Kidney tubule cell (primary cell): ENCODE measurements around the gene C3orf80.
"Not testable (repeated sequence)": the region's sequence is repeated elsewhere in the genome, so short reads cannot be mapped to it uniquely, and the experiment has no call there.

Experiments
- DNase-seq: peaks from one replicate; pipeline ENCODE4 v3.0.0-alpha.2; 2018; ENCODE audit warnings: low spot score

The C3orf80 gene

DNA sequence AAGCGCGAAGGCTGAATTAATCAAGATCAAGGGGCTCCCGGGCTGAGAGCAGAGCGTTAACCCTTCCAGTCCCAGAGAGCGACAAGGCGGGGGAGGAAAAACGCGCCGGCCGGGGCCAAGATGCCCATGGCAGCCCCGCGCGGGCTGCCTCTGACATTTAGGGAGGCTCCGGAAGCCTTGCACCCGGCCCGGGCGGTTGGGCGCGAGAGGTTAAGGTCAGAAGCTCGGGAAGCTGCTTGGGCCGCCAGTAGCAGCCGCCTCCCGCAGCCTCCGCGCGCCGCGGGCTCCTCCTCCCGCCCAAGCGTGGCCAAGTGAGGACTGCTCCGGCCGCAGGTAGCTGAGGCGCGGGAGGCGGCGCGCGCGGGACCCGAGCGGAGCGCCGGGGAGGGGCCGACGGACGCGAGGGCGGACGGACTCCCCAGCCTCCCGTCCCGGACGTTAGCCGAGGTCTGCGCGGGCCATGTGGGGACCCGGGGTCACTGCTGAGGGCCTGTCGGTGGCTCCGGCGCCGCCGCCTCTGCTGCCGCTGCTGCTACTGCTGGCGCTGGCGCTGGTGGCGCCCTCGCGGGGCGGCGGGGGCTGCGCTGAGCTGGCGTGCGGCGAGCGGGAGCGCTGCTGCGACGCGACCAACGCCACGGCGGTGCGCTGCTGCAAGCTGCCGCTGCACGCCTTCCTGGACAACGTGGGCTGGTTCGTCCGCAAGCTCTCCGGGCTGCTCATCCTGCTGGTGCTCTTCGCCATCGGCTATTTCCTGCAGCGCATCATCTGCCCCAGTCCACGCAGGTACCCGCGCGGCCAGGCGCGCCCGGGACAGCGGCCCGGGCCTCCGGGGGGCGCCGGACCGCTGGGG is at the start of gene C3orf80:
TSS of gene C3orf80 (plus strand) at position 247 of the 850 bp plus-strand sequence. CDS start at position 461, 214 bp downstream.
- peak; percentile 52 for DNase-seq

DNA sequence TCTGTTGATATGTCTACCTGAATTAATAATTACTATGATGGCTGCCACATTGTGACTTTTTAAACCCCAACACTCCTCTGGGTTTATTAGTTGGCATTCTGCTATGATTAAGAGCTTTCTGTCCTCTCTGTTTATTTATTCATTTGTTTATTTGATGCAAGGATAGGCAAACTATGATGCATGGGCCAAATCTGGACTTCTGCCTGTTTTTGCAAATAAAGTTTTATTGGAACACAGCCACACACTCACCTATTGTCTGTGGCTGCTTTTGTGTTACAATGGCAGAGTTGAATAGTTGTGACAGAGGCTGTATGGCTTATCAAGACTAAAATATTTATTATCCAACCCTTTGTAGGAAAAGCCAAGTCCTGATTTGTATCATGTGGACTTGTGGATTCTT is 48.3 kb upstream of the C3orf80 start:
- DNase-seq = no peak

DNA sequence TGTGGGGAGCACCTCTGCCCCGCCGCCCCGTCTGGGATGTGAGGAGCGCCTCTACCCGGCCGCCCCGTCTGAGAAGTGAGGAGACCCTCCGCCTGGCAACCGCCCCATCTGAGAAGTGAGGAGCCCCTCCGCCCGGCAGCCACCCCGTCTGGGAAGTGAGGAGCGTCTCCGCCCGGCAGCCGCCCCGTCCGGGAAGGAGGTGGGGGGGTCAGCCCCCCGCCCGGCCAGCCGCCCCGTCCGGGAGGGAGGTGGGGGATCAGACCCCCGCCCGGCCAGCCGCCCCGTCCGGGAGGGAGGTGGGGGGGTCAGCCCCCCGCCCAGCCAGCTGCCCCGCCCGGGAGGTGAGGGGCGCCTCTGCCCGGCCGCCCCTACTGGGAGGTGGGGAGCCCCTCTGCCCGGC is 46.6 kb upstream of the C3orf80 start:
- DNase-seq = not testable (repeated sequence)

DNA sequence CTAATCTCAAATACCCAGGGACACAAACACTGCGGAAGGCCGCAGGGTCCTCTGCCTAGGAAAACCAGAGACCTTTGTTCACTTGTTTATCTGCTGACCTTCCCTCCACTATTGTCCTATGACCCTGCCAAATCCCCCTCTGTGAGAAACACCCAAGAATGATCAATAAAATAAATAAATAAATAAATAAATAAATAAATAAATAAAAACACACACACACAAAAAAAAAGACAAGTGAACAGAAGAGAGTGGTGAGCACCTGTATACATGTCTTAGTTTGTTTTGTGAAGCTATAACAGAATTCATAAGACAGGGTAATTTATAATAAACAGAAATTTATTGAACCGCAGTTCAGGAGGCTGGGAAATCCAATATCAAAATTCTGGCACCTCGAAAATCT is 45.8 kb upstream of the C3orf80 start:
- not testable (repeated sequence) for DNase-seq

DNA sequence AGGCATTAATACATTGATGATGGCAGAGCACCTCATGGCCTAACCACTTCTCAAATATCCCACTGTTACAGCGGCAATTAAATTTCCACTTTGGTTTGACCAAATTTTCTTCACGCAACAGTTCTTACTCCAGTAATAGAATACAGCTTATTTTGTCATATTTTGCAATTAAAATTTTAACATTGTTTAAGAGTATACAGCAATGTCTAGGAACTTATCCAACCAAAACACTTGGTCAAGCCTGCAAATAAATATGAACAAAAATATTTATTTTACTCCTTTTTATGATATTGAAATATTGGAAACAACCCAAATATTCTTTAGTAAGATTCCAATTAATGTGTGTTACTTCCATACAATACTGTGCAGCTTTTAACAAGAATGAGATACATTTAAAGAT is 45.3 kb upstream of the C3orf80 start:
- DNase-seq = no peak

DNA sequence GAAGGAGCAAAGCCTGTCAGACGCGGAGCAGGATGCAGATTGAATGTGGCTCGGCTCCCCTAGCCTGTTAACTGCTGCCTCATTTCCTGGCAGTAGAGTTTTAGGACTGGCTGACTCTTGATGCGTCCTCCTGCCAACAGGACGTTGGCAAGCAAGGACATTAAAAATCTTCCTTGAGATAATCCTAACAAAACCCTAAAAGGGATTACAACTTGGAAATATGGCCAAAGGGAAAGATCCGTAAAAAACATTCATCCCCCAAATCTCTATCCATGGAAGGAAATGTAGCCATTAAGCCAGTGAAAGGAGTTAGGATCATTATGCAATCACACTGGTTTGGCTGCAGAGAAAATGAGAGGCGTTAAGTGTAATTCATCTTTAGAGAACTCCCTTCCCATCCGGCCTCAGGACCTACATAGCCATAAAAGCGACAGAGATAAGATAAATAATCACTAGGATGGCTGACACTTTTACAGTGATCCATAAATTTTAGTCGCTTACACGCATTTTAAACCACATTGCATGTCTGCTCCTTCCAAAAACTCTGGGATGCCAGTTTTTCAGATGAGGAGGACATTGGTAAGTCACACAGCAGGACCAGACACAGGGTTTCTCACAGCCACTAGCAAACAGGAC is 44.5 kb upstream of the C3orf80 start:
- DNase-seq = no peak

DNA sequence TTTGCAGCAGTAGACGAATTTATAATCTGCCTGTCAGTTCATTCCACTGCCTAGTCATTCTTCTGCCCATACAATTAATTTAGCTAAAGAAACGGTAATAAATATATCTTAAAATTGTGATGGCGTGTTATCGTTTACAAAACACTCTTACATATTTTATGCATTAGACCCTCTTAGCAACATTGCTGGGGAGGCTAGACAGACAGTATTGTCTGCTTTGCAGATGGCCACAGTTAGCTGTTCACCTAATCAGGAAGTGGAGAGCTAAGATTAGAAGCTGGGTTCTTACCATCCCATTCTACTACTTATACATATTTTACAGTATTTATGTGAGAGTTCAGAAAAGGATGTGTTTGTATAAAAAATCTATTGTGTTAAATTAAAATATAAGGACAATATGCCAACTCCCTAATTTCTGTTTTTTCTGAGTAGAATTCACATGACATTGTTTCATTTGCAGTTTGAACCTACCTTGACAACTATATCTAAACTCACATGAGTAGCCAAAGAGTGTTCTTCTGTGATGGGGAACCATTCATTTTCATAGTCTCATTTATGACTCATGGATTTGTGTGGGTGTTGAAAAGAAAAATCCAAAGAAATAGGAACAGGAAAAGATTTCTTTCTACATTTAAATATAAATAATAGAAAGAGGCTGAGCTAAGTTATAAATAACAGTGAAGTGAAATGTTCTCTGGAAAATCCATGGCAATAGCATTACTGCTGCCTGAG is 41.7 kb upstream of the C3orf80 start:
- DNase-seq = no peak

DNA sequence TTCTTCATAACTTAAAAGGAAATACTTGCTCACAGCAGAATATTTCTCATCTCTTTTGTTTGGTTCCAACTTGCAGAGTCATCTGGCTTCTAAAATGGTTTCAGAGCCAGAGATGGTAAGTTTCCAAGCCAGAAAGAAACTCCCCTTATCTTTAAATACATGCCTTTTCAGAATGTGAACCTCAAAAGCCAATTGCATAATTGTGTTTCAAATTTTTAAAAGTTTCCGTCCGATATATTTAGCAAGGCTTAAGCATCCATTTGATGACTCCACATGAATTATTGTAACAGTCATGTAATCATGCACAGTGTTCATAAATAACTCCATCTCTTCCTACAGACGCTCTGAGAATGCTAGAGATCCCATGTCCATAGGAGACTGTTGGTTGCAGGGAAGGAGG is 40.6 kb upstream of the C3orf80 start:
- DNase-seq = no peak

DNA sequence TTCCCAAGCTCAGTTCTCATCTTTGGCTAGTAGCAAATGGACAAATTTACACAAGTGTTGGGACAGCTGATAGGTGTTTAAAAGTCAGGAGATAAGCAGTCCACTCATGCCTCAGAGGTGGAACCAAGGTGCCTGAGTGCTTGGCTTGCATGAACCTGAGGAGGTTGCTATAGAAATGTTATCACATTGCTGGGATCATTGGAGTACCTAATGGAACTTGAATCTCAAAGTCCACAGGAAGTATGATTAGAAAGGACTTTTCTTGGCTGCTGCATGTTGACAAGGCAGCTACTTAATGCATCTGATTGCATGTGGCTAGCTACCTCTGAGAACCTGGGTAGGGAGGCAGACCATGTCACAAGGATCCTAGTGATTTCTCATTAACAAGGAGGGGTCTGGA is 39.5 kb upstream of the C3orf80 start:
- no peak for DNase-seq

DNA sequence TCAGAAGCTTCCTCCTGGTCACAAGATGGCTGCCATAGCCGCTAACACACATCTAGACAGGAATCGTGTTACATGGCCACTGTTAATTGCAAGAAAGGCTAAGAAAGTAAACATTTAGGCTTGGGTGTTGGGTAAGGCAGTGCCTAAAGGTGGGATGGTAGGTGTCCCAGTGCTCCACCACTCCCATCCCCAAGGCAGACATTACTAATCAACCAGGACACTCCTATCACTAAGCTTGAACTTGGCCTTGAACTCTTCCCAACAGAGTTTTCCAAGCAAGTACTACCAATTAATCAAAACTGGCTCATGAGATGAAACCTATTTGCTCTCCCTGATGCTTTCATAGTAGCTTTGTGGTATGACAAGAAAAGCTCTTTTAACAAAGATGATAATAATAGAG is 37.9 kb upstream of the C3orf80 start:
- no peak for DNase-seq

DNA sequence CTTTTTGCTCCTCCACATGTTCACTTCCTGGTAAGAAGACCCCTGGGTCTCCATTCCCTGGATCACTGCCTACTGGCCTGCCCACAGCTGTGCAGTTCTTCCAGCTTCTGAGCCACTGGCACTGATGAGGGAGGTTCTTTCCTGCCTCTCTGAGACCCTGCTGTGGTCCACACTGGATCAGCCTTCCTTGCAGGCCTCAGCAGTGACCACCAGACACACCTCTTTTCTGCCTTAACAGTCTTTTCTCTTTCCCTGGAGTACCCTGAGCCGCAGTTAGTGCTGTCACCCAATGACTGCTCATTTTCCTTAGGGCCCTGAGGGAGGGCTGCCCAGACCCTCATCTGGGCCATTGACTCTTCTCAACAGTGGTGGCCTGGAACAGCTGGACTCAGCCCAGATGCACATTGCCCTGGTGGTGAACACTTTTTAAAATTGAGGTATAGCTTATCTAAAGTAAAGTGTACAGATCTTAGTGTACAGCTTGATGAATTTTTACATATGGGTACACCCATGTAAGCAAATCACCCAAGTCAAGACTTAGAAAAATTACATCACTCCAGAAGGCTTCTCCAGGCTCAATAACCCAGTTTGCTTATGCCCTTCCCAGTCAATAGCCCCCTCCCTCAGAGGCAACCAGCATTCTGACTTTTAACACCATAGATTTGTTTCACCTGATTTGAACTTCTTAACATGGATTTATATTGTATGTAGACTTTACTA is 32.8 kb upstream of the C3orf80 start:
- no peak for DNase-seq

DNA sequence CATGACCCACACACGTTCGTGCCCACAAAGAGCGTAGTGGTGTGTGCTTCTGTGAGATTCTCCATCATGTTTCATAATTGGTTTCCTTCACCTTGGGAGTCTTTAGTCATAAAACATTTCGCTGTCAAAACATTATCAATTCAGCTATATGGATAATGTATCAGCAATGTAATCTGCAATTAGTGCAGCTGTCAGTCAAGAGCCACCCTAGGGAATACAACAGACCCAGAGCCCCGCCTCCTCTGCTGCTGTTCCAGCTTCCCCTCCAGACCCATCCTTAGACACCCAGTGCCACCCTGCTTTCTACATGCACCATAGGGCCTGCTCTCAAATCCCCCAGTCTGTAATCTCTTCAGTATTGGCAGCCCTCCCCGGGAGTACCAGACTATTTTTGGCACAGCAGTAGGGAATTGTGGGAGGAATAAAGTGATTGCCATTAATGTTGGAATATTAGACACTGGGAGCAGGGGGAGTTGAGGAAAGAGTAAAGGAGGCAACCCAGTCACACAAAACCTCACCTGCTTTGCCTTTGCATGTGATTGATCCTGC is 31.5 kb upstream of the C3orf80 start:
- no peak for DNase-seq

DNA sequence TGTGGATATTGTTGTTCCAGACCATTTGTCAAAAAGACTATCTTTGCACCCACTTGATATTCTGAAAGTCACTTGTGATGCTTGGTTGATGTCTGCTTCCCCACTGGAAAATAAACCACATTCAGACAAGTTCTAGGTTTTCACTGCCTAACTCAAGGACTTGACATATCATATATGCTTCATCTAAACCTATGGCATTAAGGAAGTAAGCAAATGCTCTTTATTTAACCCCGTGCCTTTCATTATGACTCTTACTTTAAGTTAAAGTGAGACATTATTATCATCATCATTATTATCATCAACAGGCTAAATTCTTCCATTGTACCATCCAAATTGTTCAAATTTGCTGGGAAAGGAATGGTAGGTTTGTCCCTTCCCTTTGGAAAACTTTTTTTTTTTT is 30.8 kb upstream of the C3orf80 start:
- no peak for DNase-seq

DNA sequence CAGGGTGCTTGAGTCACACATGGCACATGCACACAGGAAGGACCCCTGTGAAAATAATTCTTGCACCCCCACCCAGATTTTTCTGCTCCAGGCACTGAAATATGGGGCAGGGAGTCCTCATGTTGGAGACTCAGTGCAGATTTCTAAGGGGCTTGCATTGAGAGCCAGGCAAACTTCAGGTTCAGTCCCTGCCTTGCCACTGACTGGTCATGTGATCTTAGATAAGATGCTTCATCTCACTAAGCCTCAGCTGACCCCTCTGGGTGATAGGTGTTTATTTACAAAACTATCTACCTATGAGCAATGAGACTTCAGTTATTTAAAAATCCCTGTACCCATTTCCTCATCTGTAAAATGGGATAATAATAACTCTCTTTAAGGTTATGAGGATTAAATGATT is 30.1 kb upstream of the C3orf80 start:
- DNase-seq = no peak

DNA sequence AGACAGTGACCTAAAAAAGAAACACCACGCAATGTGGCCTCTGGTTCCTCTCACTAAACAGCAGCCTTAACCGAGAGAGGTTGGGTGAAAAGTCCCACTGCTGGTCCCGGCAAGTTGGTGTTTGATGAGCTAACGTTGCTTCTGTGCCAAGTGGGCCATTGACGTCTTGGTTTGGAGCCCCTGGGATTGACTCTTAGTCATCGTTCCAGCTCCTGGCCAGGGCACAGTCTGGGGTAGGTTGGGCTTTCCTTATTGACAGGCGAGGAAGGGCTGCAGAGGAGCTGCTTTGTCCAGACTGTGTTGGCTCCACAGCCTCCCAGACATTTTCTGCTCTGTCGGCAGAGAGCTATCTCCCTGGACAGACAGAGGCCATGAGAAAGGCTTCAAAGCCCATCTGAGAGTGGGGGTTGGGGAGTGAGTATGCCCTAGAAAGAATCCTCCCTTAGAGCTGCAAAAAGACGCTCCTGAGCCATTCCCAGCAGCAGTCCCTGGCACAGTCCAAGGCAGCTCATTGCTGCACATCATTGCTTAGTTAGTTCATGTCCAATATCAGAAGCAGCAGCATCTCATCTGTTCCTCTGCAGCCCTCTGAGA is 28.6 kb upstream of the C3orf80 start:
- no peak for DNase-seq

DNA sequence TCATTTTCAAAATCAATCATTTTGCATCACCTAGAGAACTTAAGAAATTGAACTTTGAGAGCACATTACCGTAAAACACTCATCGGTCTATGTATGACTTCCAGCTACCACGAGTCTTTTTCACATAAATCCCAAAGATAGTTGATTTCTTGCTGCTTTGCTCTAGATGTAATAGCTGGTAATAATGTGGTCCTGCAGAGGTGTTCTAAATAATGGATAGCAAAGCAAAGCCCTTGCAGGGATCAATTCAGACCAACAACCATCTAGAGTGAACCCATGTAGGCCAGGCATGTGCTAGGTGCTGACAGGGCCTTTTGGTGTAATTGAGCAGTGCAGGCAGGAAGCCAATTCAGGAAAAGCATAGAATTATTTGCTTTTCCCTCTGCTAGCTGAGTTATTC is 26.1 kb upstream of the C3orf80 start:
- DNase-seq = no peak

DNA sequence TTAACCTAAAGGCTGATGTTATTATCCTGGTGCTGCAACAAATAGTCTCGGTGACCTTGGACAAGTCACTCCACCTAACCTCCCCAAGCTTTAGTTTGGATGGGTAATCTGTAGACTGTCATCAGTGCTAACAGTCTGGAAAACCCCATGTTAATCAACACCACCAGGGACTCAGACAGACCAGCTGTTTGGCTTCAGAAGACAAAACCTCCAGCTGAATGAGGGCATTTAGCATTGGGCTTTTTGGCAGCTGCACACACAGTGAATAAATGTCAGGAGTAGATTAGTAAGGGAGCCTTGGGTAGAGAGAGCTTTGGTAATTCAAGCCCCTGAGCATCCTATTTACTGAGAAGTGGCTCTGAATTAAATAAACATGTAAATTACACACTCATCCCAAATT is 24.9 kb upstream of the C3orf80 start:
- peak; percentile 4 for DNase-seq

DNA sequence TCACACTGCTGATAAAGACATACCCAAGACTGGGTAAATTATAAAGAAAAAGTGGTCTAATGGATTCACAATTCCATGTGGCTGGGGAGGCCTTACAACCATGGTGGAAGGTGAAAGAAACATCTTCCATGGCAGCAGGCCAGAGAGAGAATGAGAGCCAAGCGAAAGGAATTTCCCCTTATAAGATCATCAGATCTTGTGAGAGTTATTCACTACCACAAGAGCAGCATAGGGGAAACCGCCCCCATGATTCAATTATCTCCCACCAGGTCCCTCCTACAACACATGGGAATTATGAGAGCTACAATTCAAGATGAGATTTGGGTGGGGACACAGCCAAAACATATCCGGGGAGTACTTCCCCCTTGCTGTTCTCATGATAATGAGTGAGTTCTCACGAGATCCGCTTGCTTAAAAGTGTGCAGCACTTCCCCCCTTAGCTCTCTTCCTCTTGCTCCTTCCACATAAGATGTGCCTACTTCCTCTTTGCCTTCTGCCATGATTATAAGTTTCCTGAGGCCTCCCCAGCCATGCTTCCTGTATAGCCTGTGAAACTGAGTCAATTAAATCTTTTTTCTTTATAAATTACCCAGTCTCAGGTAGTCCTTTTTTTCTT is 20.7 kb upstream of the C3orf80 start:
- peak; percentile 42 for DNase-seq

DNA sequence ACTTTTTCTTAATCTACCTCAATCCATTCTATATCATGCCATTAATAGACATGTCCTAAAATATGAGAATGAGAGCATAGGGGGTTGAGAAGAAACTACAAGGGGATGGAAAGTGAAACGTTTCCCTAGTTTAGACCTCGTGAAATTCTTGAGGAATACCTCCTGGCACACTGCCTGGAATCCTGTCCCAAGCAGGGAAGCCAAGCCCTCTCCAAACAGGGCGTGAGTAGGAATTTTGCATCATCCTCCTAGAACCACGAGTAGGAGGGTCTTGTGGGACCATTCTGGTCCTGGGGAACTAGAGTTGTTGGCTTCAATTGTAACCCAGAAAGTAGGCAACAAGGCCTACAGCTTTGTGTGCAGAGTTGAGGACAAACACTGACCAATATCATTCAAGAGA is 19.6 kb upstream of the C3orf80 start:
- no peak for DNase-seq

DNA sequence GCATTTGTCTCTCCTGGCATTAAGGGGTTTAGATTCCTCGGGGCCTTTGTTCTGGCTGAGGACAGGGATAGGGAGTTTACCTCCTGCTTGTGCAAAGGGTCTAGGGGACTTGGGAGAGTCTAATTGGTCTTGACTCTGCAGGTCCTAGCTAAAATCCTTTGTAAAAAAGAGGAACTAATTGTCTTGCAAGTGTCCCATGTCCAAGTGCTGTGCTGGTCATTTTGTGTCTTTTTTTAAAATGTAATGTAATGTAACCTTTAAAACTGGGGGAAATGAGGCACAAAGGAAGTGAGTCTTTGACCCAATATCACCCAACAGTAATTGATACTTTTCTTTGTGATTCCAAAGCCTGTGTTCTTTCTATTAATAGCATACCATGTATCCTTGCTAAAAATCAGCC is 14.9 kb upstream of the C3orf80 start:
- DNase-seq = no peak

DNA sequence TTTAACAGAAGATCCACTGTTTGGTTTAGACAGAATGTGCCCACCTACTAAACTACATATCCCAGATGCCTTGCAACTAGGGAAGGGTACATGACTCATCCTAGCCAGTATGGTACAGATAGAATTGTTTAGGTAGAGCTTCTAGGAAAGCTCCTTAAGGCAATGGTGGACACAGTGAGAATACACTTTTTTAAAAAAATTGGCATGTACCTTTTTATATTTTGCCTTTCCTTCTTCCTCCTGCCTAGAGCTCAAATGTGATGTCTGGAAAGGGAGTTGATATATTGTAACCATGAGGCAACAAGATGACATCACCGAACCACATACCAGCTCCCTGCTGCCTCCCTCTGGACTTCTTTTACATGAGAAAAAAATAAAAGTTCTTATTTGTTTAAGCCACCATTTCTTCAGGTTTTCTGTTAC is 14.4 kb upstream of the C3orf80 start:
- DNase-seq = peak; percentile 68
